HG03159 (cell line): ENCODE measurements around the gene YY1.
"Not testable (repeated sequence)": the region's sequence is repeated elsewhere in the genome, so short reads cannot be mapped to it uniquely, and the experiment has no call there.

ENCODE experiments used
- ATAC-seq: cut with Tn5 transposase; IDR thresholded peaks from one replicate; pipeline ENCODE4 v1.9.1; 2021; ENCODE audit warnings: mild to moderate bottlenecking, moderate library complexity; ENCODE audit not compliant: unreplicated experiment

YY1 gene

DNA sequence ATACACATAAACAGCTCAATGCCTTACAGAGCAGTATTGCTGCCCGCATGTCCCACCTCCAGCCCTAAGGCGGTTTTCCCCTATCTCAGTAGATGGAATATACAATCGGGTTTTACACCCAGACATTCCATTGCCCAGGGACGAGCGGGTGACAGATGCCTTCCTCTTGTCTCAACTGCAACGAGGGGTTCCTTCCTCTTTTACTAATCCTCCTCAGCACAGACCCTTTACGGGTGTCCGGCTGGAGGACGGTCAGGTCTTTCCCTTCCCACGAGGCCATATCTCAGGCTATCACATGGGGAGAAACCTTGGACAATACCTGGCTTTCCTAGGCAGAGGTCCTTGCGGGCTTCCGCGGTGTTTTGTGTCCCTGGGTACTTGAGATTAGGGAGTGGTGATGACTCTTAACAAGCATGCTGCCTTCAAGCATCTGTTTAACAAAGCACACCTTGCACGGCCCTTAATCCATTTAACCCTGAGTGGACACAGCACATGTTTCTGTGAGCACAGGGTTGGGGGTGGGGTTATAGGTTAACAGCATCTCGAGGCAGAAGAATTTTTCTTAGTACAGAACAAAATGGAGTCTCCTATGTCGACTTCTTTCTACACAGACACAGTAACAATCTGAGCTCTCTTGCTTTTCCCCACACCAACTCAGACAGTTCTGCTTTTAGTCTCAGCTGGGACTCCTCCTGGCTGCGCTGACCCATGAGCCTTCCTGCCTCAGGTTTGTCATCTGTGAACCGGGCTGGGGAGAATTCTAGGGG, 73.3 kb downstream of the YY1 start:
- ATAC-seq, result not testable (repeated sequence)

DNA sequence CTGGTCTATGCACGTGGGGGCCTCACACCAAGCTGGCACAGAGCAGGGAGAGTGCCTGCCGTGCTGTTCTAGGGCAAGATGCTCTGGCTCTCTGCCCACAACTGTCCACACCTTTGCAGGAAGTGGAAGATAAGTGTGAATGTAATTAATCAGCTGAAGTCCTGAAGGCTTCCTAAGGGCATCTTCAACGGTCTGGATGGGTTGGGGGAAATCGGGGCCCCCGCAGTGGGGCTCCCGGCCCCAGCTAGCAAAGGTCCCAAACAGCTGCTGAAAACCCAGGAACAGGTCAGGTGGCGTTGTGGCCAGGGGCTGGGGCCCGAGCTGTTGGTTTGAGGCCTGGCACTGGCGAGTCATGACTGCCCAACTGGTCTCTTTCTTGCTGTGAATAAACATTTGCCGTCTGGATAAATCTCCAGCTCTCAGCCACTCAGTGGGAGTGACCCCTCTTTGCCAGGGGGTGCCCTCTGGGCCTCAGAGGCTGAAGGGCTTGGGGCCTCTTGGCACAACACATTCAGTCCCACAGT, 74.0 kb downstream of the YY1 start:
- ATAC-seq, result no peak

DNA sequence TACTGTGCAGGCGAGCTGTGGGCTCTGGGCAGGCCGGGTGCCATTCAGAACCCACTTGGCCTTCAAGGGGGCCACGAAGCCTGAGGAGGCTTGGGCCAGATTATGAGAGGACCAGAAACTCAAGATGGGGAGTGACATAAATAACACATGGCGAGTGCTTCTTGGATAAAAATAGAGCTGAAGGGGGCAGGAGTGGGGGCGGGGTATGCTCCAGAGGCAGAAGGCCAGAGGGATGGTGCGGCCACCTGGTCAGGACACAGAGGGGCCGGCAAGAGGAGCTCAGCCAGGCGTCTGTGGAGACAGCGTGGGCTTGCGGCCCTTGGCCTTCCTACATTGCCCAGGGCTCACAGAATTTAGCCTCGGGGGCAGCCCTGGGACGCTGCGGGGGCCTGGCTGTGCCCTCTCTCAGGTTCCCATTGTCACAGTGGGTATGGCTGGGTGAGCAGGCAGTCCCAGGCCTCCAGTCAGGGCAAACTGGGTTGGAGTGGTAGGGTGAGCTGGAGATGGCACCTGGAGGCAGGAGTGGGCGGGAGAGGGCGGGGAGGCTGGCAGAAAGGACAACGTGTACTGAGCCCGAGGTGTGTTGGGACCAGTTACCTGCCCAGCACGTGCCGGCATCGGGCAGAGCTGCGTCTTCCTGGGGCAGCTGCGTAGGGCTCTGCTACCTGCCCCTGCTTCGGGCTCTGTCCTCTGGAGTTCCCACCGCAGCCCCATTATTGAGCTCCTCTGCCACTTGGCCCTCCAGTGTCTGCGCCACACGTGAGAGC, 74.7 kb downstream of the YY1 start:
- ATAC-seq, result no peak

DNA sequence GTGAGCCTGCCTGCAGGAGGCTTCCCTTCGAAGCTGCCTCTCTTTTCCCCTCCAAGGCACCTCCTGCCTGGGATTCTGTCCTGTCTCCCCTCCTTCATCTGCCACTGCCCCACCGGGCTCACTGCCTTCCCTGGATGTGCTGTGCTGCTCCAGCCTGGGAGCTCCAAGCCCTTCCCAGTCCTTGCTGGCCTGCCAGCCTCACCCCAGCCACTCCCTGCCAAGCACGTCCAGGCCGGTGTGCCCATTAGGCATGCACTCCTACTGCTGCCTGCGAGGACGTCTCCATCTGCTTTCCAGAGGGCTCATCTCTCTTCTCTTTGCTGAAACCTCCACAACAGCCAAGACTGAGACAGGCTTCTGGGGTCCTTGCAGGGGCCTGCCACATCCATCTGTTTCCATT, 75.8 kb downstream of the YY1 start:
- no peak for ATAC-seq

DNA sequence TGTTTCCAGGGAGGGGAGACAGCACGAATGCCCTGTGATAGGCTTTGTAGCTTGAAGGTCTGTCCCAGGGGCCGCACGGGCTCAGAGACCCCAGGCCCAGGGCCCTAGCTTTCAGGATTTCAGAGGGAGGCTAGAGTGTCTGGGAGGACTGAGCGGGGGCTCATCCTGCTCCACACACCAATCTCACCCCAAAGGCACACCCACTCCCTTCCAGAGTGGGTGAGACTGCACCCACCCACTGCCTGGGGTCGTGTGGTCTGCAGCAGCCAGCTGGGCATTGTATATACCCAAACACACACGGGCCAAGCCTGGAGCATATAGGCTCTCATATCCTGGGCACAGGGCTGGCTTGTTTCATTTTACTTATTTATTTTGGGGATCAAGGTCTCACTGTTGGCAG, 78.4 kb downstream of the YY1 start:
- no peak for ATAC-seq

DNA sequence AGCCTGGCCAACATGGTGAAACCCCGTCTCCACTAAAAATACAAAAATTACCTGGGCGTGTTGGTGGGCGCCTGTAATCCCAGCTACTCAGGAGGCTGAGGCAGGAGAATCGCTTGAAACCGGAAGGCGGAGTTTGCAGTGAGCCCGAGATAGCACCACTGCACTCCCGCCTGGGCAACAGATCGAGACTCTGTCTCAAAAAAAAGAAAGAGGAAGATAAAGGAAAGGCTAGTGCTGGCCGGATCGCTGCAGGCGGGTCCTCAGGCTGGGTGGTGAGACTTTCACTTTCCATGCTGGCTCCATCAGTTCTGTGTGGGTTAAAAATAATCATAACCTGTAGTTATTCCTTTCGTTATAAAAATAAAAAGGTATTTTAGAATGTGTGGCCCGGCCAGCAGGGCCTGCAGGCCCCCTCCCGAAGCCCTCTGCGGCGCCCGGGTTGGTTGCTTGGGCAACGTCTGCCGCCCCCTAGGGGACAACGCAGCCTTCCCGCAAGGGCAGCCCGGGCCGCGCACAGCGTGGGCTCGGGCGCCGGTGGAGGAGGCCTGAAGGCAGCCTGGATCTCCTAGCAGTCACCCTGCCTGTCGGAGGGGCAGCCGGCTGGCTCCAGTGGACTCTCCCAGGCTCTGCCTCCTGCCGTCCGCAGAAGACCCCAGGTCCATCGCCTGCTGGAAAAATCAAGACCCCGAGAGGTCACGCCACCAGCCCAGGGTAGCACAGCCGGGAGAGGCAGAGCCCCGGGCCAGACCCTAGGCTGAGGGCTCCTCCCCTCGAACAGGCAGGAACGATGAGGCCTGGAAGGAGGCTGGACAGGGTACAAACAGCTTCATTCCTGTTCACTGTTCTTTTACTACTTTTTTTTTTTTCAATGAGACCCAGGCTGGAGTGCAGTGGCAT, 79.2 kb downstream of the YY1 start:
- ATAC-seq, result peak; percentile 86

DNA sequence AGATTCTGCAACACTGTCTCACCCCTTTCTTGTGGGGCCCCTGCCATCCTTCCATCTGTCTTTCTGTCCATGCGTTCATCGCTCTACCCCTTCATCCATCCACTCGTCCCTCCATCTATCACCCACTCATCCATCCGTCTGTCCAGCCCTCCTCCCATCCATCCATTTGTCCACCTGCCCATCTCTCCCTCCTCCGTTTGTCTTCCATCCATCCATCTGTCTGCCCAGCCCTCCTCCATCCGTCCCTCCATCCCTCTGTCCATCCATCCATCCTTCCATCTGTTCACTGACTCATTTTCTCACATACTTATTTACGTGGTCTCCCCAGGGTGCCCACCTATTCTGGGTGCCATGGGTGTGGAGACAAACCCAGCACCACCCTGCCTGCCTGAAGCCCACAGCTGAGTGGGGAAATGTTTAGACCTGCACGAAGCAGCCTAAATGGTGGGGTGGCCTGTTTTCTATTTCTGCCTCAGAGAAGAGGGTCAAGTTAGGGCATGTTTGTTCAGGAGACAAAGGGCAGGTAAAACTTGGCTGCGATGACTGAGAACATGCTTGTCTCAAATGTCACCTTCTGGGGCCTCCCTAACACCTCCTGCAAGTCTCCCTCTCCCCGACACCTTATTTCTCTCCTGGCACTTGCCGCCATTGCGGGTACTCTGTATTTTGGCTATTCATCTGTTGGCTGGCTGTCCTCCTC, 81.4 kb downstream of the YY1 start:
- no peak for ATAC-seq

DNA sequence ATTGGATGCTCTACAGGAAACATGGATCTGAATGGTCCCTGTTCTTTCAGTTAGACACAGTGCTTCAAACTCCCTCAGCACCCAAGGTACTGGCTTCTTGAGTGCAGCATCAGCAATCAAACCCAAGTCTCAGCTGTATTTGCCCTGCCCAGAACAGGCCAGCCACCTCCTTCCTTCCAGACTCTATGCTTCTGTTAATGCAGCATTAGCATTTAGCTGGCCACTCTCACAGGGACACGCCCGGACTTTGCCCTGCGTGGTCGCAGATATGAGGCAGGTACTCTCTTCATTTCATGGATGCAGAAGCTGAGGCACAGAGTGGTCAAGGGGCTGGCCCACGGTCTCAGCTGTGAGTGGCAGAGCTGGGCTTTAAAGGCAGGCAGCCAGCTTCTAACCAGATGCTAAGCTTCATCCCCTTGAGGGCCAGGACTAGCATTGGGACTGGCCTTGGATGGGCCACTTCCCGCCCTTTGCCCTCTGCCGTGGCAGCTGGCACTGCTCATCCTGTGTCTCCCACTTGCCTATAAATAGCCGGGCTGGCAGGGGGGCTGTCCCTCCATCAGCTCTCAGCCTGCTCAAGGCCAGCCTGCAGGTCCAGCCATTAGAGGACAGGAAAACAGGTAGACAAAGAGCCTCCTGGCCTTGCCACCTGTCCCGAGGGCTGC, 82.7 kb downstream of the YY1 start:
- no peak for ATAC-seq

DNA sequence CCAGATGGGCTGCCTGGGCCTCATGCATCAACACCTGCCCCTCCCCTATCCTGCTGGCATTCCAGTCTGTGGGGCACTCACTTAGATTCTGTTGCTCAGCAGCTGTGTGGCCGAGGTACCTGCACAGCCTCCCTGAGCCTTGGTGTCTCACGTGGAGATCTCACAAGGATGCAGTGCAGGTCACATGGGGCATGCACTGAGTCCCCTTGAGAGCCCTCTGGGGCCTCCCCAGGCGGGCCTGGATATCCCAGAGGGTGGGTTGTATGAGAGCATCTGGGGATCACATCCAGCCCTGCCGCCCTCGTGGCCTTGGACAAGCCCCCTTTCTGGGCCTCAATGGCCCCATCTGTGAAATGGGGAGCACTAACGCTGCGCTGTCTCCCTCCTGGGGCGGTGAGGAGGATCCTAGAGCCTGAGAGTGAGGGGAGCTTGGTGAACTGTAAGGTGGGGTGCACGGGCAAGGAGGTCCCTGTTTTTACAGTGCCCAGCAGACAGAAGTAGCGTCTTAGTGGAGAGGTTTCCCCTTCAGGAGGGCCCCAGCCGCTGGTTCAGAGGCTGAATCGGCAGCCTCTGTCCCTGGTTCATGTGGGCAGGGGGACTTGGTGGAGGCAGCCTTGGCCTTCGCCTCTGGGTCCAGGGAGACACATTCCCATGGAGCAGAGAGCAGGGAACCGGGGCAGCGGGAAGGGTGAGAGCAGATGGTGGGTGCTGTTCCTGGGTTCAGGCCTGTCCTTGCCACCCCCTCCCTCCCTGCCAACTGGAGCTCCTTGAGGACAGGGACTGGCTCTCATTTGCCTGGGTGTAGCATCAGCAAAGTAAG, 83.4 kb downstream of the YY1 start:
- no peak for ATAC-seq

DNA sequence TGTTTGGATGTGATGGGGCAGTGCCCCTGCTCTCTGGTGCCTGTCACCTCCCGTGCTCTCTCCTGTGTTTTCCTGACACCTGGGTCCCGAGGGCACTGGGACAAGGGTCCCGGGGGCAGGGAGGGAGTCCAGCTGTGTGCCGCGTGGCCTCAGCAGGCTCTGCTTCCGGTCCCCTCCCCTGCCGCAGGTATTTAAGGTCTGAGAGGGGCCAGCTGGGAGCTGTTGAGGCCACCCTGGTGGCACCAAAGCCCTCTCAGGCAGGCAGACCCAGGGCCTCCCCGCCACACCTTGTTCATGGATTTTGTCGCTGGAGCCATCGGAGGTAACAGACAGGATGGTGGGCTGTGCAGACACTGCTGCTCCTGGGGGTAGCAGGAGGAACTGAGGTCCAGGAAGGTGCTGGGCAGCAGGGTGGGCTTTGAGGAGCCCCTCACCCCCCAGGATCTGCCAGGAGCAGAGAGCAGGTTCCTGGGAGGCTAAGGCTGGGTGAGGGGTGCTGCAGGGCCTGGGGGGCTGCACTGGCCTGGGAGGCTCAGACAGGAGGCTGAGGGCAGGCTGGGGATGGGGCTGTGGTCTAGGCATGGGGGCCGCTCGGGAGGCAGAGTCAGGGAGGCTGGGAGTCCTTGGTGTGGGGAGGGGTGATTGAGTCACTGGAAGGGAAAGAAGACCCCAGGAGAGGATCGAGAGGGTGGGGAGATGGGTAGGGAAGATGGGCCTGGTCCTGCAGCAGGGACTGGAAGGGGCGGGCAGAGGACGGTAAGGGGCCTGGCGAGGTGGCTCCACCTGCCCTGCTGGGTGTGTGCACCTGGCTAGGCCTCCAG, 84.4 kb downstream of the YY1 start, which contains the start of gene SLC25A47:
SLC25A47 (plus strand) TSS at position 219 of the 821 bp plus-strand sequence; CDS start at position 295, 76 bp downstream.
- ATAC-seq, result no peak

DNA sequence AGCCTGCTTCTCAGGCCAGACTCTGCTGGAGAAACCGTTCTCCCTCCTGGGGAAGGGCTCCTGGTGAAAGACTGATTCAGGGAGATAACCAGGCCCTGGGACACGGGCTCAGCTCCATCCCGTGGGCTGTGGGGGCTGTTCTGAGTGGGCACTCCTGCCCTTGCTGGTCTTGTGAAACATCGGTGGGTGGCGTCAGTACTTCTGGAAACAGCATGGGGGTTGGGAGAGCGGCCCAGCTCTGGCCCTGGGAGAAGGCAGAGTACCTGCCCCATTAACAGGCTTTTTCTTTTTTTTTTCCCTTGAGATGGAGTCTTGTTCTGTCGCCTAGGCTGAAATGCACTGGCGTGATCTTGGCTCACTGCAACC, 85.0 kb downstream of the YY1 start:
- no peak for ATAC-seq

DNA sequence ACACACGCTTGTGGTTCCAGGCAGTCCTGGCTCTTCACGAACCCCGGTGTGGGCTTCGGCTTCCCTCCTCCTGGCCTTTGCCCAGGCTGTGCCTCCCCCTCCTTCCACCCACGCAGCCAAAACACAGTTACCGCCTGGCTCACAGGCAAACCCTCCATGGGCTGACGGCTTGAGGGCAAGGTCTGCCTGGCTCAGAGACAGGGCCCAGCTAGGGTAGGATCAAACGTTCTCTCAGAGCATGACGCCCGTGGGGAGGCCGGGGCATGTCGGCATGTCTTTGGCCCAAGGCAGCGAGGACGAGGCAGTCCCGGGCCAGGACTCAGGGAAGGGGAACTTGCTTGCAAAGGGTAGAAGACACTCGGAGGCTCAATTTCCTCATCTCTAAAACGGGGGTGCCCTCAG, 86.3 kb downstream of the YY1 start:
- no peak for ATAC-seq

DNA sequence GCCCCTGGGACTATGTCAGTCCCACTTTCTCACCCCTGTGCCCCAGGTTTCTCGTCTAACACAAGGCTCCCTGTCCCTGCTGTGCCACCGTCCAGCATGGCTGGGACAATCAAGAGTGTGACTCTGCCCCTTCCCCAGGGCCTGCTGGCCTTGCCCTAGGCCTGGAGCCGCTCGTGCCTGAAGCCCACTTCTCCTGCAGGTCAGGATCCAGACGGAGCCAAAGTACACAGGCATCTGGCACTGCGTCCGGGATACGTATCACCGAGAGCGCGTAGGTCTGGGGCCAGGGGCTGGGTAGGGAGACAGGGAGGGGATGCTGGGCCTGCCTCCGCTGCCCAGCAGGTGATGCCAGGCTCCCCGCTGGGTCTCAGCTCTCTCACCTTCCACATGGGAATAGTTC, 87.0 kb downstream of the YY1 start:
- ATAC-seq, result no peak

DNA sequence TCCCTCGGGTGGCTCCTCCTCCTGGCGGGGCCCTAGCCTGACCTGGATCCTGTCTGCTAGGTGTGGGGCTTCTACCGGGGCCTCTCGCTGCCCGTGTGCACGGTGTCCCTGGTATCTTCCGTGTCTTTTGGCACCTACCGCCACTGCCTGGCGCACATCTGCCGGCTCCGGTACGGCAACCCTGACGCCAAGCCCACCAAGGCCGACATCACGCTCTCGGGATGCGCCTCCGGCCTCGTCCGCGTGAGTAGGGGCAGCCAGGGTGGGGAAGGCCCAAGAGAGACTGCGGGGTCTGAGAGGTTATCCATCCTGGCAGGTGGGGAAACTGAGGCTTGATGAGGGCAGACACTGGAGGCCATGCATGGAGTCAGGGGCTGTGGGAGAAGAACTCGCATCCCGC, 88.2 kb downstream of the YY1 start:
- no peak for ATAC-seq

DNA sequence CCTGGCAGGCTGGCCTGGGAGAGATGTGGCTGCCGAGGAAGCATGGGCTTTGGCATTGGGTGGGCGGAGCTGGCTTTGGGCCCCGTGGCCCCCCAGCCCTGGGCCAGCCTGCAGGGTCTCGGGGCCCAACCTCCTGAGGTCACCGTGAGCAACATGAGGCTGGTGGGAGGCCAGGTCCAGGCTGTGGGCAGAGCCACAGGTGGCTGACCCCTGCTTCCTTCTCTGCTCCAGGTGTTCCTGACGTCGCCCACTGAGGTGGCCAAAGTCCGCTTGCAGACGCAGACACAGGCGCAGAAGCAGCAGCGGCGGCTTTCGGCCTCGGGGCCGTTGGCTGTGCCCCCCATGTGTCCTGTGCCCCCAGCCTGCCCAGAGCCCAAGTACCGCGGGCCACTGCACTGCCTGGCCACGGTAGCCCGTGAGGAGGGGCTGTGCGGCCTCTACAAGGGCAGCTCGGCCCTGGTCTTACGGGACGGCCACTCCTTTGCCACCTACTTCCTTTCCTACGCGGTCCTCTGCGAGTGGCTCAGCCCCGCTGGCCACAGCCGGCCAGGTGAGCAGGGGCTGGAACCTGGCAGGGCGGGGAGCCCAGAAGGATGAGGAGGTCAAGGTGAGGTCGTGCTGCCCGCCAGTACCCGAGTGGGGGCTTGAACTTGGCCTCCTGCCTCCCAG, 89.7 kb downstream of the YY1 start:
- no peak for ATAC-seq

DNA sequence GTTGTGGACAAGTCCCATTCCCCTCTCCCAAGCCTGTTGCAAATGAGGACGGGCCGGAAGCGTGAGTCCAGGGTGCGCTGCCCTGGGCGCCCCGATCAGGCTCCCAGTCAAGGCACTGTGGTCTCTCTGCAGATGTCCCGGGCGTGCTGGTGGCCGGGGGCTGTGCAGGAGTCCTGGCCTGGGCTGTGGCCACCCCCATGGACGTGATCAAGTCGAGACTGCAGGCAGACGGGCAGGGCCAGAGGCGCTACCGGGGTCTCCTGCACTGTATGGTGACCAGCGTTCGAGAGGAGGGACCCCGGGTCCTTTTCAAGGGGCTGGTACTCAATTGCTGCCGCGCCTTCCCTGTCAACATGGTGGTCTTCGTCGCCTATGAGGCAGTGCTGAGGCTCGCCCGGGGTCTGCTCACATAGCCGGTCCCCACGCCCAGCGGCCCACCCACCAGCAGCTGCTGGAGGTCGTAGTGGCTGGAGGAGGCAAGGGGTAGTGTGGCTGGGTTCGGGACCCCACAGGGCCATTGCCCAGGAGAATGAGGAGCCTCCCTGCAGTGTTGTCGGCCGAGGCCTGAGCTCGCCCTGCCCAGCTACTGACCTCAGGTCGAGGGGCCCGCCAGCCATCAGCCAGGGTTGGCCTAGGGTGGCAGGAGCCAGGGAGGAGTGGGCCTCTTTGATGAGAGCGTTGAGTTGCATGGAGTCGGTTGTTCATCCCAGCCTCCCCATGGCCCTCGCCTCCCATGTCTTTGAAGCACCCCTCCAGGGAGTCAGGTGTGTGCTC, 90.5 kb downstream of the YY1 start:
- ATAC-seq, result no peak

DNA sequence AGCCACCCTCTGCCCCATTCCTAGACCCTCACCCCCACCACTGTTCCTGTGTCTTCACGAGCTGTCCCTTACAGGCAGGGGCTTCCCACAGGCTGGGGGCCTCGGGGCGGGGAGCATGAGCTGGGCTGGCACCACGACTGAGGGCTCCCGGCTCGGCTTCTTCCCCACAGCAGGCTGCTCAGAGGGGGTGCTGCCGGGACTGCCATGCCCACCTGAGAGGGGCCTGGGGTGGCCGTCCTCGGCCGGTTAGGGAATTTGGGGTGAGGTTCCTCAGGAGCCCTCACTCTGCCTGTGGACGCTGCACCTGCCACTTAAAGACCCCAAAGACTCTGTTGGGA, 91.0 kb downstream of the YY1 start:
- ATAC-seq, result no peak
